Activated T-helper 9 cell treated with anti-CD3 and anti-CD28 coated beads, Interleukin-2, amount 50 U/mL, for 16 hours (primary cell): Measurements from ENCODE around the gene ARHGAP31.
A peak's percentile ranks its signal among the peaks of the same experiment; 100 is the strongest.
"Not testable (repeated sequence)": the region's sequence is repeated elsewhere in the genome, so short reads cannot be mapped to it uniquely, and the experiment has no call there.

Experiments used
- DNase-seq: peaks from one replicate; pipeline ENCODE4 v3.0.0-alpha.2; 2020; ENCODE audit warnings: low read depth

The ARHGAP31 gene

DNA sequence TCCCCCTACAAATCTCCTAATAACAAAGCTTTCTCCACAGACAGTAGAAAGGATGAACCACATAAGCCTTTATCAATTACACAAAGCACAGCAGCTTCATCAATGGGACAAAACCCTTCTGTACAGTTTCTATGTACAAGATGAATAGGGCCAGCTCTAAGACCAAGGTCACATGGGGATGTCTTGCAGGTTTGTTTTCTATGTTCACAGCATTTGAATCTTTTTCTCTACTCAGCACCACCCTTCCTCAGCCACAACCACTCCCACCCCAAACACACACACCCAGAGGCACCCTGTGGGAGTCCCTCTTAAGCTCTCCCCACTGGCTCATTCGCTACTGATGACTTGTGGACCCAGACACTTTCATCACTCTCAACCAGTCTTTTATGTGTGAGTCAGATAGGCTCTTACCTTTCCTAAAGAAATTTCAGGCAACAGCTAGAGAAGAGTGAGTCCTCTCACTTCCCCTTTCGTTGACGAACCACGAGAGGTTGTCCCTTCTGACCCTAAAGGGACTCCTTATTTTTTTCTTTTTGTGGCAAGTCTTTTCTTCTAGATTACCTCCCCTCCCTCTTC, 57.9 kb downstream of the ARHGAP31 start:
- peak; percentile 2 for DNase-seq

DNA sequence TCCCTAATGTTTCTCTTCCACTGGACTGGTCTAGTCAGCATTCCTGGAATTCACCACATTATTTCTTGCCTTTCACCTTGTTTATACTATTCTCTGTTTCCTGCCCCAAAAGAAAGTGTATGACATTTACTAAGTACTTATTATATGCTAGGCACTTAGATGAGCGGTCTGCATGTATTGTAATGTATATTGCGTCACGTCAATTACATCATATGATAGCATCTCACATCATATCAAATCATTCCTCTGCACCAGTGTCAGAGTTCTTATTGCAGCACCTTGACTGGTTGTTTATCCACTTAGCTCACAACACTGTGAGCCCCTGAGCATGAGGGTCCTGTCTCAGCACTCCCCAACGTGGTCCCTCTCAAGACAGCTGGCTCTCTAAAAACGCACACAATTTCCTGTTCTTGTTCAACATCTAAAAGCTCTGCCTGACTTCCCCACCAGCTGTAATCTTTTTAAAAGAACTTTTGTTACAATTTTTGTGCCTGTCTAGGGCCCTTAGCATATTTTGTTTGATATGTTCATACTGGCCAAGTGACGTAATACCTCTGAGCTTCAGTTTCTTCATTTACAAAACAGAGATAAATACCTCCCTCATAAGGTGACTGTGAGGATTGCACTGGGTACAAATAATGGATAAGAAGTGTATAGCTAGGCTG, 58.8 kb downstream of the ARHGAP31 start:
- DNase-seq: no peak

GRCh38 chr3:119355608-119356007, 61.4 kb downstream of the ARHGAP31 start:
- not testable (repeated sequence) for DNase-seq

DNA sequence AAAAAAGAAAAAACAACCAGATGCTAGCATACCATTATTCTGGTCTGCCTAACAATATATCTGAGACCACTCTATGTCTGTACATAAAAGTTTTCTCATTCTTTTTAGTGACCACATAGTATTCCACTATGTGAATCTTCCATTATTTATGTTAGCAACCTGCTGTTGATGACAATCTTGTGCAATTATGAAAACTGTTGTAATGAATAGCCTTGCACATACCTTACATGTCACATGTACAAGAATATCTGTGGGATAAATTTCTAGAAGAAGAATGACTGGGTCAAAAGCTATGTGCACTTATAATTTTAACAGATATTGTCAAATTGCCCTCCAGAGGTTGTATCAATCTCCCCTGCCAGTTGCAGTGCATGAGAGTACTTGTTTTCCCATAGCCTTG, 62.5 kb downstream of the ARHGAP31 start:
- no peak for DNase-seq

DNA sequence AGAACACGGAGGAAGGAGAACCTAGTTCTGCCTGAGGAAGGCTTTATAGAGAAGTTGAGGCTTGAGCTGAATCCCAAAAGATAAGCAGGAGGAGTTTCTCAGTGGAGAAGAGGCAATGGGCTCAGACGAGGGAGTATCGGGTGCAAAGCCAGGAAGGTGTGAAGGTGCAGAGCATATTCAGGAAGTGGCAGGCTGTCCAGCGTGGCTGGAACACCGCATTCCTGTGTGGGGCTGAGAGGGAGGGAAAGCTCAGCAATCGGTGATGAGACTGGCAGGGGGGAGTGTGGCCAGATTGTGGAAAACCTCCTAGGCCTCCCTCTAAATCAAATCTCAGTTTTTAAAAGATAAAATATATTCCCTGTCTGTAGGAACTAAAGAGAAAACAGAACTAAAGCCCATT, 63.0 kb downstream of the ARHGAP31 start:
- no peak for DNase-seq

- DNase-seq: no peak
Measured at GRCh38 chr3:119359476-119360326, 65.5 kb downstream of the ARHGAP31 start.

- DNase-seq: no peak
Measured at GRCh38 chr3:119360736-119361462, 66.7 kb downstream of the ARHGAP31 start.

GRCh38 chr3:119362010-119362409, 67.8 kb downstream of the ARHGAP31 start:
- DNase-seq: no peak

DNA sequence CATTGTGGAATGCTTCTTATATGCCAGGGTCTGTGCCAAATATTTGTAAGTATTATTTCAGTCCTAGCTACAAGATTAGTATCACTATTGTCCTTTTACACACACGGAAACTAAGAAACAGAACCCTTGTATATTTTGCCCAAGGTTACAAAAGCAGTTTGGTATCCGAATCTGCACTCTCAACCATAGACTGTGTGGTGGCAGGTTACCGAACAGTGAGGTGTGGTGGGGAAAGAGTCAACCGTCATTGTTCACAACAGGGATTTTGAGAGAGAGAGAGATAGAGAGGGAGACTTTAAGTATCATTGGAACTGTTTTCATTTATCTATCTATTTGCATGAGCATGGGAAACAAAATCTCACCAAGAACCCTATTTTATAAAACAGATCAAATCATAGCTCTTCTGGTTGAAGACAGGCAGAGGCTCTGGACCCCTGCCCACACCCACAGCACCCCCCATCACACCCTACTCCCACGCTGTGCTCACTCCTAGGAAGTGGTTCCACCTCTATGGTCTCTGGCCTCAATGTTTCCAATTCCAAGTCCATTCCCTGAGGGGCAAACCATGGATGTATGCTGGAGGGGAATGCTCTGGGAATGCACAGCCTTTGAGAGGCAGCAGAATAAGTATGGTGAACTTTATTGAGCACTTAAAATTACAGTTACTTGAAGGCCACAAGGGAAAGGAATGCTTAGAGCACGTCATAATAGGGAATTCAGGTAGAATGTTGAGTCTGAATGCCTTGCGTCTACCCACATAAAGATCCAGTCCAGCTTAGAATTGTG, 69.0 kb downstream of the ARHGAP31 start:
- DNase-seq: no peak

- DNase-seq: no peak
Measured at GRCh38 chr3:119364401-119364800, 70.2 kb downstream of the ARHGAP31 start.

DNA sequence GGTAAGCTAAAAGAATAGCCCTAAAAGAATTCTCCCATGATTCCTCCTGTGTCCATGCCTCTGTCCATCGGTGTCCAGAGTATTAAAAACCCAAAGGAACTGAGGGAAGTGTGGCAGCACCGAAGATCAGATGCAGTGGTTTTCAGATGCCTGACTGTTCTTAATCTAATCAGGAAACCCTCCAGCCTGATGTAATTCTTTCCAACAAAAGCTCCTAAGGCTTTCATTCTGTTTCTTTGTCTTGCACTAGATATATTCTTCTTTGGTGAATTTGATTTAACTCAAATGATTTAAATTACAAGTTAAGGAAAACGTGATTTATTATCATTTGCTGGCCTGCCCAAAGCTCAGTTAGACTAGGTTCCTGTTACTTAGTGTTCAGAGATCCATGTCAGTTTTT, 71.2 kb downstream of the ARHGAP31 start:
- no peak for DNase-seq

DNA sequence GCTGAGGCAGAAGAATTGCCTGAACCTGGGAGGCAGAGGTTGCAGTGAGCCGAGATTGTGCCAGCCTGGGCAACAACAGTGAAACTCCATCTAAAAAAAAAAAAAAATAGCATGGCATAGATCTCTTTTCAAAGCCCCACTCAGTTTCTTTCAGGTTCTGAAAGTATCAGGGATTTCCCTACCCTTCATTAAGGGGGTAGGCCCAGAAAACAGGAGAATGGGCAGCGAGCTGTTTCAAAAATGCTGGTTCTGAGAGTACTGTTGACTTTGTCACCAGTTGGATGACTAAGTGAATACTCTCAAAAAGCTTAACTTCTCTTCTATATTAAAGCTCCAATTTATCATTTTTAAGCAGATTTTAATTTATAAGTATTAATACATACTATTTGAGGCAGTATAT, 72.8 kb downstream of the ARHGAP31 start:
- no peak for DNase-seq

DNA sequence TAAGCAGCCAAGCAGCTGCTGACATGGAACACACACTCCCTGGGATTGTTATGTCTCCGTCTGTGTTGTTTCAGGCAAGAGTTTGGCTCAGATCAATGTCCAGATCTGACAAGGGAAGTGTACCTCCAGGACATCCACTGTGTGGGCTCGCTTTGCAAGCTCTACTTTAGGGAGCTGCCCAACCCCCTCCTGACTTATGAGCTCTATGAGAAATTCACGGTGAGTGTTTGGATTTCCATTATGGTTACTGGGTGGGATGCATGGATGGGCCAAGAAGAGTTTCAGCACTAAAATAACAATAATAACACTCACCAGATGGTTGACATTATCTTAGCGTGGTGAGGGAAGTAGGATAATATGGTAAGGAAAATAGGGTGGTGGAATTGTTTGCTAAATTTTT, 74.1 kb downstream of the ARHGAP31 start:
- DNase-seq: no peak

DNA sequence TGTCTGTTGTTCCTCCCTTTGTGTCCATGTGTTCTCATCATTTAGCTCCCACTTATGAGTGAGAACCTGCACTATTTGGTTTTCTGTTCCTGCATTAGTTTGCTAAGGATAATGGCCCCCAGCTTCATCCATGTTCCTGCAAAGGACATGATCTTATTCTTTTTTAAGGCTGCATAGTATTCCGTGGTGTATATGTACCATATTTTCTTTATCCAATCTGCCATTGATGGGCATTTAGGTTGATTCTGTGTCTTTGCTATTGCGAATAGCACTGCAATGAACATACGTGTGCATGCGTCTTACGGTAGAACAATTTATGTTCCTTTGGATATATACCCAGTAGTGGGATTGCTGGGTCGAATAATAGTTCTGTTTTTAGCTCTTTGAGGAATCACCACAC, 77.6 kb downstream of the ARHGAP31 start:
- DNase-seq: not testable (repeated sequence)

DNA sequence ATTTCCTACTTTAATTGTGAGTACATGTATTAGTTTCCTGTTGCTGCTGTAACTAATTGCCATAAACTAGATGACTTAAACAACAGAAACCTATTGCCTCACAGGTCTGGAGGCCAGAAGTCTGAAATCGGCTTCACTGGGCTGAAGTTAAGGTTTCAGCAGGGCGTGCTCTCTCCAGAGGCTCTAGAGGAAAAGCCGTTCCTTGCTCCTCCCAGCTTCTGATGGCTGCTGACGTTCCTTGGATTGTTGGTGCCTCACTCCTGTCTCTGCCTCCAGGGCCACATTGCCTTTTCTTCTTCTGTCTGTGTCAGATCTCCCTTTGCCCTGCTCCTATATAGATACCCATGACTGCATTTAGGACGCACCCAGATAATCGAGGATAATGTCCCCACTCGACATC, 80.9 kb downstream of the ARHGAP31 start:
- DNase-seq: no peak

DNA sequence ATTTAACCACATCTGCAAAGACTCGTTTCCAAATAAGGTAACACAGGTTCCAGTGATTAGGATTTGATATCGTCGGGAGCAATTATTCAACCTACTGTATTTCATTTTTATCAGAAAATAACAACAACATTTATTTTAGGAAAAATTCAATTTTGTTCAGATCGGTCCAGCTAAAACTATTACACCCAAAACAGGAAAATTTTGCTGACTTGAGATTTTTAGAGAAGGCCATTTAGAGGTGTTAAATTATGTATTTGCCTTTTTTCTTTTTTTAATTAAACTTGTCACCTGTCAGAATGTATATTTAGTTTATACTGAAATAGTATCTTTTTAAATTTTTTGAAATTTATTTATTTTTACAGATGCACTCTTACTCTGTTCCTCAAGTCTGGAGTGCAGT, 81.3 kb downstream of the ARHGAP31 start:
- DNase-seq: no peak

- no peak for DNase-seq
Measured at GRCh38 chr3:119376758-119377157, 82.6 kb downstream of the ARHGAP31 start.

DNA sequence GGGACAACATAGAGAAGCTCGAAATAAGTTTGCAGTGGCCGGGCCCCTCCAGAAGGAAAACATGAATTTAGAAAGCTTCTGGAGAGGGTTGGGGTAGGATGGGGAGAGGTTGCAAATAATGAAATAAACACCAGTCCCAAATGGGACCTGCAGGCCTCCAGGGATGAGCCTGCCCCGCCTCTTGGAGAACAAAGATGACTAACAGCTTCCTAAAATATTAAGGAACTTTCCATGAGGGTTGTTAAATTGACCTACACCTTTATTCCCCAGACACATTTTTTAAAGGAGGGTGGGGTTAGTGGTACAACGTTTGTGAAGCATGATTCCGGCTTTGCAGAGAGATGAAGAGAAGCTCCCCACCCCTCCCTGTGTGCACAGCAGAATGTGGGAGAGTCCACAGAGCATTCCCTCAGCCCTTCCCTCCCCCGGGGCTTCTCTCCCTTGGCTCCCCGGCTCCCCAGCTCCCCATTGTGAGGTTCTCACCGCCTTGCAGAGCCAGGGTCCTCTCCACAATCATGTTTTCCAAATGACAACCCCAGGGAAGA, 84.1 kb downstream of the ARHGAP31 start:
- DNase-seq: no peak

- DNase-seq: no peak
Measured at GRCh38 chr3:119380697-119381096, 86.5 kb downstream of the ARHGAP31 start.

DNA sequence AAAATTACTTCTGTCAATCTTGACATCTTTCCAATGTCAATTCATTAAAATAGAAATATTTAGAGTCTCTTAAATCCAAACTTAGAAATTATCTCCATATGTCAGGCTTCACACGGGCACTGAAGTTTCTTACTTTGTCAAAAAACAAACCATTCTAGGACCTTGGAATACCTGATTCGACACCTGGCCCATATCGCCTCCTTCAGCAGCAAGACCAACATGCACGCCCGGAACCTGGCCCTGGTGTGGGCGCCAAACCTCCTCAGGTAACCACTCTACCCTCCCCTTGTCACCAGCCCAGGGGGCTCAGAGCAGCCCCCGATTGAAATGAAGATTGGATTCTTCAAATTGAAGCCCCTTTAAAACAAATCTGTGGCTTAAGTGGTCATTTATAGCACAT, 88.0 kb downstream of the ARHGAP31 start:
- DNase-seq: no peak

GRCh38 chr3:119388577-119388976, 94.4 kb downstream of the ARHGAP31 start:
- DNase-seq: no peak
